ENCODE measurements around the gene GSG1. TPM values are rescaled to one million over a fixed set of nuclear protein-coding genes. Genes with fewer than 3 reads are reported as not detected.

GSG1 gene
- total RNA-seq, 1 donor from 2014 or later = not detected

DNA sequence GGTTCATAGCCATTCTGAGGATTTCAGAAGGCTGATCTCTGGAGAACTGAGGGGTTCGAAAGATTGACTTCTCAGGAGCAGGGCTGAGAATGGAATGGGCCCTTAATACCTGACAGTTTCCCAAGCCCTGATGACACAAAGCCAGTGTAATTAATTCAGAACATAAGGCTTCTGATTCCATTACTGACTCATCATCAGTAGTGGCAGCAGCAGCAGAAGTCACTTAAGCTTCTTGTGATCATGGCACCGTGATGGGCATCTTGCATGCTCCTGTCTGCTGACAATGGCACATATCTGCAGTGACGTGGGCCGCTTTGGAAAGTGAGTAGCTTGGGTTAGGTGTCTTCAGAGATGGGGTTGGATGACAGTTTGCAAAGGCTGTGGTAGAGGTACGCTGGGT lies 38.2 kb upstream of the GSG1 start:
- no peak for TF ChIP-seq CTCF (IDR thresholded peaks at IDR 0.05; ENCODE audit: partially characterized antibody, unreplicated experiment)
- H3K4me1 Mint-ChIP-seq (ENCODE audit: low read depth, unreplicated experiment) = no peaks in the 10 kb centered on the region
- DNase-seq = no peak
- no peak overlapping the region for H3K27ac Mint-ChIP-seq (ENCODE audit: unreplicated experiment)
- no peak overlapping the region for H3K4me3 Mint-ChIP-seq (ENCODE audit: unreplicated experiment)
- H3K27me3 Mint-ChIP-seq (ENCODE audit: unreplicated experiment) = no peaks in the 10 kb centered on the region
- no peaks in the 10 kb centered on the region for H3K9me3 Mint-ChIP-seq (ENCODE audit: unreplicated experiment)
- no peaks in the 10 kb centered on the region for H3K36me3 Mint-ChIP-seq (ENCODE audit: unreplicated experiment)

- no peak for DNase-seq
- Mint-ChIP-seq H3K36me3 (ENCODE audit: unreplicated experiment) (no peaks in the 10 kb centered on the region), H3K9me3 (ENCODE audit: unreplicated experiment) (no peaks in the 10 kb centered on the region), H3K4me1 (ENCODE audit: low read depth, unreplicated experiment) (no peaks in the 10 kb centered on the region), H3K27me3 (ENCODE audit: unreplicated experiment) (no peaks in the 10 kb centered on the region), H3K4me3 (ENCODE audit: unreplicated experiment) (no peak overlapping the region), H3K27ac (ENCODE audit: unreplicated experiment) (no peak overlapping the region)
- TF ChIP-seq CTCF (IDR thresholded peaks at IDR 0.05; ENCODE audit: partially characterized antibody, unreplicated experiment) = no peak
Observed at GRCh38 chr12:13135371-13136178, 32.1 kb upstream of the GSG1 start.

DNA sequence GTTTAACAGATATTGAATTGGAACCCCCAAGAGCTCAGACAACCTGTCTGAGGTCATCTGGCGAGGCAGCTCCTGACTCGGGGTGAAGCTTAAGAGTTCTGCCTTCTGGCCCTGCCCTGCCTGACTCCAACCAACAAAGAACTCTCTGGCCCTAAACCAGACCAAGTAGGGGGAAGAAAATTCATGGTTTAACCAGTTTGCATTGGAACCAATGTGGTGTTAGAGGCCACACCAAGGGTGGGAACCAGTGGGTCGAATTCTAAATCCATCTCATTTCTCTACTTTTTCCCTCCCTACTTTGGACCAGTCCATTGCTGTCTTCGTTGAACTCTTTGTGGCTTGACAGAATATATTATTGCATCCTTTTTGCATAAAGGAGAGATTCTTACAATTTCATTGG lies 30.4 kb upstream of the GSG1 start:
- DNase-seq = no peak
- TF ChIP-seq CTCF (IDR thresholded peaks at IDR 0.05; ENCODE audit: partially characterized antibody, unreplicated experiment) = no peak
- no peak overlapping the region for H3K27ac Mint-ChIP-seq (ENCODE audit: unreplicated experiment)
- no peaks in the 10 kb centered on the region for H3K36me3 Mint-ChIP-seq (ENCODE audit: unreplicated experiment)
- no peak overlapping the region for H3K4me3 Mint-ChIP-seq (ENCODE audit: unreplicated experiment)
- no peaks in the 10 kb centered on the region for H3K4me1 Mint-ChIP-seq (ENCODE audit: low read depth, unreplicated experiment)
- H3K27me3 Mint-ChIP-seq (ENCODE audit: unreplicated experiment) = no peaks in the 10 kb centered on the region
- no peaks in the 10 kb centered on the region for H3K9me3 Mint-ChIP-seq (ENCODE audit: unreplicated experiment)

- H3K27ac Mint-ChIP-seq (ENCODE audit: unreplicated experiment) = no peak overlapping the region
- no peak for TF ChIP-seq CTCF (IDR thresholded peaks at IDR 0.05; ENCODE audit: partially characterized antibody, unreplicated experiment)
- no peaks in the 10 kb centered on the region for H3K27me3 Mint-ChIP-seq (ENCODE audit: unreplicated experiment)
- no peak for DNase-seq
- no peaks in the 10 kb centered on the region for H3K9me3 Mint-ChIP-seq (ENCODE audit: unreplicated experiment)
- no peaks in the 10 kb centered on the region for H3K4me1 Mint-ChIP-seq (ENCODE audit: low read depth, unreplicated experiment)
- H3K4me3 Mint-ChIP-seq (ENCODE audit: unreplicated experiment) = no peak overlapping the region
- H3K36me3 Mint-ChIP-seq (ENCODE audit: unreplicated experiment) = no peaks in the 10 kb centered on the region
Observed at GRCh38 chr12:13130981-13131380, 27.5 kb upstream of the GSG1 start.

DNA sequence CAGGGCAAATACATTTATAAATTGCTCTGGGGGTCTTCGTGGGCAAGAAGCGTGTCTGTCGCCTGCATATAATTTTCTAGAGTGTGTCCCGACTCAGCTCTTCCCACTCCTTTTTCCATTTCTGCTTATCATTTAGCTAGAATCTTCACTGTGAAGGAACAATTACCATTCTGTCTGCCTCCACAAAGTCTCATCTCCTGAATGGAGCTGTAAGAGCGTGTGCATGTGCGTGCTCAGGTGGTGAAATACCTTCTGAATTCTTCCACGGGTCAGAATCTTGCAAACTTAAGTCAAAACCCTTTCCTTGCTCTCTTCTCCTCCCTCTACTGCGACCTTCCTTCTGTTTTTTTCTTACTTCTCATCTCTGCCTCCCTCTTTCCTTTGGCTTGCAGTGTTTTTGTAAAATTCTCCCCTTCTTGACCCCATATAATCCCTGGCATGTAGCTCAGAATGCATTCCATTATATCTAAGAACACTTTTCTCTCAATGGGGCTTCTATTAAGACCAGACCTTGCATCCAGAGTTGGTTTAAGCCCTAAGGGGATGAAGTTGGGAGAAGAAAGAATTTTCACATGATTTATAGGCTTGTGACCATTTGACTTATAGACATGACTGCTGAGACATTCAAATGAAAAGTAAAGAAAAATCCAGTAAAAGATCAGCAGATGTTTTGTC lies 25.0 kb upstream of the GSG1 start:
- no peak overlapping the region for H3K4me3 Mint-ChIP-seq (ENCODE audit: unreplicated experiment)
- no peaks in the 10 kb centered on the region for H3K4me1 Mint-ChIP-seq (ENCODE audit: low read depth, unreplicated experiment)
- no peak for TF ChIP-seq CTCF (IDR thresholded peaks at IDR 0.05; ENCODE audit: partially characterized antibody, unreplicated experiment)
- no peak overlapping the region for H3K27ac Mint-ChIP-seq (ENCODE audit: unreplicated experiment)
- H3K36me3 Mint-ChIP-seq (ENCODE audit: unreplicated experiment) = no peaks in the 10 kb centered on the region
- H3K9me3 Mint-ChIP-seq (ENCODE audit: unreplicated experiment) = no peaks in the 10 kb centered on the region
- DNase-seq = no peak
- H3K27me3 Mint-ChIP-seq (ENCODE audit: unreplicated experiment) = peaks cover 4% of the 10 kb centered on the region
